HL-60 (cell line): Measurements from ENCODE around the gene AMN.

Experiments used
- CTCF ChIP-seq: IDR thresholded peaks from one replicate; pipeline ENCODE4 v1.5.1; 2011; ENCODE audit warnings: low read length, control low read depth, inconsistent platforms; ENCODE audit not compliant: insufficient read depth
- GABPA ChIP-seq: IDR thresholded peaks from 2 replicates; pipeline ENCODE4 v1.6.1; 2012; ENCODE audit warnings: low read depth

- no peak for TF ChIP-seq CTCF
- TF ChIP-seq GABPA = no peak
Observed at GRCh38 chr14:102891111-102891510, 31.4 kb upstream of the AMN start.
